ENCODE results near the gene P3H2.
"Not testable (repeated sequence)": the region's sequence is repeated elsewhere in the genome, so short reads cannot be mapped to it uniquely, and the experiment has no call there.

The P3H2 gene

GRCh38 chr3:189977174-189977573 lies 143.5 kb downstream of the P3H2 start:
- DNase-seq, result no peak

- no peak for DNase-seq
Measured at GRCh38 chr3:189975391-189975990, 145.2 kb downstream of the P3H2 start.

- no peak for DNase-seq
Measured at GRCh38 chr3:189974359-189974758, 146.3 kb downstream of the P3H2 start.

- peak in 1 of 2 donors; percentile 57 for DNase-seq
Measured at GRCh38 chr3:189967254-189967865, 153.3 kb downstream of the P3H2 start.

- DNase-seq, result no peak
Measured at GRCh38 chr3:189966843-189967242, 153.9 kb downstream of the P3H2 start.

GRCh38 chr3:189964623-189965332 lies 155.9 kb downstream of the P3H2 start:
- DNase-seq, result no peak

GRCh38 chr3:189962466-189962865 lies 158.2 kb downstream of the P3H2 start:
- DNase-seq, result no peak

- DNase-seq, result peak; percentile 32 to 59
Measured at GRCh38 chr3:189961522-189962161, 159.1 kb downstream of the P3H2 start.

- not testable (repeated sequence) for DNase-seq
Measured at GRCh38 chr3:189961086-189961485, 159.6 kb downstream of the P3H2 start.

GRCh38 chr3:189954733-189955665 lies 165.7 kb downstream of the P3H2 start:
- no peak for DNase-seq

- no peak for DNase-seq
Measured at GRCh38 chr3:189953551-189953950, 167.1 kb downstream of the P3H2 start.

- no peak for DNase-seq
Measured at GRCh38 chr3:189952272-189952671, 168.4 kb downstream of the P3H2 start.

GRCh38 chr3:189950258-189950657 lies 170.4 kb downstream of the P3H2 start:
- DNase-seq, result no peak

- DNase-seq, result no peak
Measured at GRCh38 chr3:189949580-189949979, 171.1 kb downstream of the P3H2 start.

GRCh38 chr3:189948724-189949045 lies 172.0 kb downstream of the P3H2 start:
- DNase-seq, result no peak

- DNase-seq, result peak in 1 of 2 donors; percentile 31
Measured at GRCh38 chr3:189947948-189948723, 172.6 kb downstream of the P3H2 start.

GRCh38 chr3:189947068-189947467 lies 173.6 kb downstream of the P3H2 start:
- DNase-seq, result no peak

GRCh38 chr3:189945935-189946709 lies 174.6 kb downstream of the P3H2 start:
- no peak for DNase-seq

- no peak for DNase-seq
Measured at GRCh38 chr3:189944285-189945145, 176.2 kb downstream of the P3H2 start.

- DNase-seq, result no peak
Measured at GRCh38 chr3:189942948-189943347, 177.7 kb downstream of the P3H2 start.
